Testis (tissue), 2 donors: ENCODE measurements around the gene CCT3.

ENCODE experiments used
- CTCF ChIP-seq, 3 experiments: fragments of 450-650 bp in 2 of 3; fragments of 200-600 bp in 1 of 3; sonication (generic) in 1 of 3; IDR thresholded peaks; one replicate each; pipeline ENCODE4 v1.5.1; 2016 to 2019; ENCODE audit warnings: antibody characterized with exemption in 3 of 3, mild to moderate bottlenecking in 2 of 3, moderate library complexity in 1 of 3
- POLR2A ChIP-seq: fragments of 450-650 bp; IDR thresholded peaks from one replicate; pipeline ENCODE4 v1.6.1; 2017; ENCODE audit warnings: antibody characterized with exemption, mild to moderate bottlenecking, moderate library complexity

GRCh38 chr1:156295391-156295947, 42.6 kb downstream of the CCT3 start, which contains the start of gene GLMP:
- TF ChIP-seq CTCF (IDR thresholded peaks at IDR 0.05) (no peak), POLR2A (no peak)
